ENCODE measurements around the gene OR51S1.
"Not testable (repeated sequence)": the region's sequence is repeated elsewhere in the genome, so short reads cannot be mapped to it uniquely, and the experiment has no call there.

The OR51S1 gene

GRCh38 chr11:4808476-4808875 lies 40.5 kb downstream of the OR51S1 start:
- no peak for DNase-seq (ENCODE audit: low read depth in 2 of 2)

- DNase-seq (ENCODE audit: low read depth in 2 of 2) = no peak
These were observed 44.7 kb downstream of the OR51S1 start, which contains the start of gene OR52R1 for GRCh38 chr11:4804280-4804679. Gene OR52R1 (minus strand): TSS chr11:4804380. CDS start chr11:4804380, 0 bp downstream.

GRCh38 chr11:4801316-4801715 lies 47.7 kb downstream of the OR51S1 start:
- DNase-seq (ENCODE audit: low read depth in 2 of 2) = not testable (repeated sequence)

GRCh38 chr11:4798427-4799183 lies 50.4 kb downstream of the OR51S1 start:
- no peak for DNase-seq (ENCODE audit: low read depth in 2 of 2)

All from stimulated activated CD4-positive, alpha-beta T cell treated with anti-CD3 and anti-CD28 coated beads, Interleukin-4, amount 100 ng/mL, for 48 hours (primary cell).